Muscle of back (tissue), 11 donors: ENCODE results near the gene ZSWIM8. TPM values are rescaled to one million over a fixed set of nuclear protein-coding genes. Genes with fewer than 3 reads are reported as not detected.
"Not testable (repeated sequence)": the region's sequence is repeated elsewhere in the genome, so short reads cannot be mapped to it uniquely, and the experiment has no call there.

ENCODE experiments used
- DNase-seq, 3 donors: peaks; one replicate each; pipeline versions ENCODE4 v3.0.0 to v3.0.0-alpha.2; 2013
- polyA plus RNA-seq, 10 donors: library from polyadenylated mRNA; unstranded; fragments of 120-200 nt; gene quantifications; one replicate each; pipeline ENCODE4 v1.2.1, GENCODE V29; 2013; ENCODE audit not compliant: insufficient read length in 10 of 10

ZSWIM8 gene
- polyA plus RNA-seq, 10 donors = 53.3 to 85.7 (median 67.2) TPM

- peak in 1 of 3 donors; percentile 94 for DNase-seq
Measured at GRCh38 chr10:73771722-73772280, 13.6 kb upstream of the ZSWIM8 start.

DNA sequence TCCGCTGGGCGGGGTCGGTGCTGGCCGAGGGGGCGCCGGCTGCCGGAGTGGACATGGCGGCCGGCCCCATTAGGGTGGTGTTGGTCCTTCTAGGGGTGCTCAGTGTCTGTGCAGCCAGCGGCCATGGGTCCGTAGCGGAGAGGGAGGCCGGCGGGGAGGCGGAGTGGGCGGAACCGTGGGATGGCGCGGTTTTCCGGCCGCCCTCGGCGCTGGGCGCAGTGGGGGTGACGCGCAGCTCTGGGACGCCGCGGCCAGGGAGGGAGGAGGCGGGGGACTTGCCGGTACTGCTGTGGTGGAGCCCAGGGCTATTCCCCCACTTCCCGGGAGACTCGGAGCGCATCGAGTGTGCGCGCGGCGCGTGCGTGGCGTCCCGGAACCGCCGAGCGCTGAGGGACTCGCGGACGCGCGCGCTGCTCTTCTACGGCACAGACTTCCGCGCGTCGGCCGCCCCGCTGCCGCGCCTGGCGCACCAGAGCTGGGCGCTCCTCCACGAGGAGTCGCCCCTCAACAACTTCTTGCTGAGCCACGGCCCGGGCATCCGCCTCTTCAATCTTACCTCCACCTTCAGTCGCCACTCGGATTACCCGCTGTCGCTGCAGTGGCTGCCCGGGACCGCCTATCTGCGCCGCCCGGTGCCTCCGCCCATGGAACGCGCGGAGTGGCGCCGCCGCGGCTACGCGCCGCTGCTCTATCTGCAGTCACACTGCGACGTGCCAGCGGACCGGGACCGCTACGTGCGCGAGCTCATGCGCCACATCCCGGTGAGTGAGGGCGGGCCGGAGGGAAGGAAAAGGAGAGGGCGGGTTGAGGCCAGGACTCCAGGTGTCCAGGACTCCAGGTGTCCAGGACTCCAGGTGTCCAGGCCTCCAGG lies 12.9 kb upstream of the ZSWIM8 start:
- peak; percentile 85 to 97 (median 86) for DNase-seq

- DNase-seq = peak in 1 of 3 donors; percentile 25
Measured at GRCh38 chr10:73773152-73773879, 12.1 kb upstream of the ZSWIM8 start.

DNA sequence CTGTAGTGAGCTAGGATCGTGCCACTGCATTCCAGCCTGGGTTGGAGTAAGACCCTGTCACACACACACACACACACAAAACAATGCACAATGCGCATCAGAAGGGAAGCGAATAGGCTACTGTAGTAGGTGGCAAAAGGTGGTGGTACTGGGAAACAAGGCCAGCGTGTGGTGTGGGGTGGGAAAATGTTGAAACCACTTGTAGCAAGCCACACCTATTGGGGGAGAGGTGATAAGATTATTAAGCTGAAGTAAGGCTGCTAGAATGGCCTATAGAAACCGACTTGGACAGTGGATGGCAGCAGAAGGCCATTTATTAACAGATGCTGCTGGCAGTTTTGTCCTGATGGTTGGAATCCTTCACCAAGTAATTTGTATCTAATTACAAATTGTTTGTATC lies 10.8 kb upstream of the ZSWIM8 start:
- DNase-seq = no peak

GRCh38 chr10:73779018-73779417 lies 6.4 kb upstream of the ZSWIM8 start:
- DNase-seq = no peak

DNA sequence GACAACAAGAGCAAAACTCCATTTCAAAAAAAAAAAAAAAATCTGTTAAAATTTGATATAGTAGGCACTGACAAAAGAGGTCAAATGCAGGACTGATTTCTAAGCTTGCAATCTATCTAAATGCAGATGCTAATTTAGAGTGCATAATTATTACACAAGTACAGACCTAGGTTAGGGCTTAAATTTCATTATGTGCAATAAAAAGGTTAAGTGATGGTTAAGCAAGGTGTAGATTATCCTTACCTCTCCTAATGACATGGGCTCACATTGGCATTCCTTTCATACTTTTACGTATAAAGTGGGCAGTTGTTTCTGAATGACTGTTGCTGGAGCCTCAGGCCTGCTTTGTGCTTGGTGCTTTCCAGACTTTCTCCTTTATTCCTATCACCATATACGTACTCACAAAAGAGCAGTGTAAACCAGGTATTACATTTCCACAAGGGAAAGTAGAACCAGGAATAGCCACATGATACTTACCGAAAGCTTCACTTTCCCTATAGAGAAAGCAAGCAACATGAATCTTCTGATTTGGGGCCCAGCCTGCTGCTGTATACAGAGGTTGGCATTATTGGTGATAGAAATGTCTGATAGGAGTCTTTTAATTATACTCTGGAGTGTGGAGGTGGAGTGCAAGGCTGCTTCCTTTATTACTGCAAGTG lies 5.7 kb upstream of the ZSWIM8 start:
- DNase-seq = no peak

- DNase-seq = no peak
Measured at GRCh38 chr10:73780301-73780700, 5.1 kb upstream of the ZSWIM8 start.

DNA sequence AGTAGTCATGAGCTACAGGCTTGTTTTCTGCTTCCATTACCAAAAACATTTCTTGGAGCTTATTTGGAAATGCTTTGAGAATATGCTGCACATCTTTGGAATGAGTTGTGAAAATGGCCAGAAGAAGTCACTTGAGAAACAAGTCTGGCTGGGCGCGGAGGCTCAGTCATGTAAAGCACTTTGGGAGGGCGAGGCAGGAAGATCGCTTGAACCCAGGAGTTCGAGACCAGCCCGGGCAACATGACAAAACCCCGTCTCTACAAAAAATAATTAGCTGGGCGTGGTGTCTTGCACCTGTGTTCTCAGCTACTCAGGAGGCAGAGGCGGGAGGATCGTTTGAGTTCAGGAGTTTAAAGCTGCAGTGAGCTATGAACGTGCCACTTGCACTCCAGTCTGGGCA lies 4.4 kb upstream of the ZSWIM8 start:
- DNase-seq = no peak

DNA sequence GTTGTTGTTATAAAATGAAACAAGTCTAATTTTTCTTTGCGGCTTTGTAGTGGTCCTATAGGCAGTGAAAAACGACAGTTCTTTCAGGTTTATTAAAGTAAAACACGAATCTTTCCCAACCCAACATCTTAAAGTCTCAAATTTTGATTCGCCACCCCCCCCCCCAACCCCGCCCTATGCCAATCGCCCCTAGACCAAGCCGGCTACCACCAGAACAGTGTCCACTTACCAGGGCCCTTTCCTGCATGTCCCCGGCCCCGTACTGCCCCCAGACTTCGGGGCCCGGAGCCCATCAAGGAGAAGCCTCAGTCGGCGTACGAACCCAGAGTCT lies 3.9 kb upstream of the ZSWIM8 start:
- DNase-seq = no peak

GRCh38 chr10:73781879-73782748 lies 3.3 kb upstream of the ZSWIM8 start, which contains the start of gene CHCHD1:
TSS of gene CHCHD1 (plus strand) at chr10:73782048. CDS start at chr10:73782076, 28 bp downstream.
- DNase-seq = peak; percentile 87 to 97 (median 95)

- DNase-seq = no peak
Measured at GRCh38 chr10:73782749-73783085, 2.7 kb upstream of the ZSWIM8 start.

DNA sequence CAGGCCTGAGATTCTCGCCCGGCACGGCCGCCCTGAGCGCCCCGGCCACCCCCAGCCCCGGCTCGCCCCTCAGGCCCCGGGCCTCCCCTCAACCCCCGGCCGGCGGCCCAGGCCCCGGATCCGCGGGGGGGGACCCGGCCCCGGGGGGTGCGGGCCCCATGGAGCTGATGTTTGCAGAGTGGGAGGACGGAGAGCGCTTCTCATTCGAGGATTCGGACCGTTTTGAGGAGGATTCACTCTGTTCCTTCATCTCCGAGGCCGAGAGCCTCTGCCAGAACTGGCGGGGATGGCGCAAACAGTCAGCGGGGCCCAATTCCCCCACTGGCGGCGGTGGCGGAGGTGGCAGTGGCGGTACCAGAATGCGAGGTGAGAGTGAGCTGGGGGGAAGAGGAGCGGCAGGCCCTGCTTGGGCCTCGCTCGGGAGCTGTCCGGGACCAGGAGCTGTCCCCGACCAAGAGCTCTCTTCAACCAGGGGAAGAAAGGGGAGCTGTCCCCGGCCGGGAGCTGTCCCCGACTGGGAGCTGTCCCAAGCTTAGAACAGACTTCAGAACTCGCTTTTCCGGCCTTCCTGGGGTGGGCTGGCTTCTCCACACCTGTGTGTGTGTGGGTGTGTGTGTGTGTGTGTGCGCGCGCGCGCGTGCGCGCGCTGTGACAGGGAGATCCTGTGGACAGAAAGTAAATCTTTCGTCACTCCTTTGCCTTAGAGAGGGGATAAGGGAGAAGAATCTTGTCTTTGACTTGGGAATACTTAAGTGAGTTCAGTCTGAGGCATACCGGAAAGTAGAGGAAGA lies 510 bp downstream of the ZSWIM8 start:
- peak in 1 of 3 donors; percentile 19 for DNase-seq

- no peak for DNase-seq
Measured at GRCh38 chr10:73786512-73786885, 1.1 kb downstream of the ZSWIM8 start.

GRCh38 chr10:73787031-73787800 lies 1.8 kb downstream of the ZSWIM8 start:
- DNase-seq = not testable (repeated sequence)

DNA sequence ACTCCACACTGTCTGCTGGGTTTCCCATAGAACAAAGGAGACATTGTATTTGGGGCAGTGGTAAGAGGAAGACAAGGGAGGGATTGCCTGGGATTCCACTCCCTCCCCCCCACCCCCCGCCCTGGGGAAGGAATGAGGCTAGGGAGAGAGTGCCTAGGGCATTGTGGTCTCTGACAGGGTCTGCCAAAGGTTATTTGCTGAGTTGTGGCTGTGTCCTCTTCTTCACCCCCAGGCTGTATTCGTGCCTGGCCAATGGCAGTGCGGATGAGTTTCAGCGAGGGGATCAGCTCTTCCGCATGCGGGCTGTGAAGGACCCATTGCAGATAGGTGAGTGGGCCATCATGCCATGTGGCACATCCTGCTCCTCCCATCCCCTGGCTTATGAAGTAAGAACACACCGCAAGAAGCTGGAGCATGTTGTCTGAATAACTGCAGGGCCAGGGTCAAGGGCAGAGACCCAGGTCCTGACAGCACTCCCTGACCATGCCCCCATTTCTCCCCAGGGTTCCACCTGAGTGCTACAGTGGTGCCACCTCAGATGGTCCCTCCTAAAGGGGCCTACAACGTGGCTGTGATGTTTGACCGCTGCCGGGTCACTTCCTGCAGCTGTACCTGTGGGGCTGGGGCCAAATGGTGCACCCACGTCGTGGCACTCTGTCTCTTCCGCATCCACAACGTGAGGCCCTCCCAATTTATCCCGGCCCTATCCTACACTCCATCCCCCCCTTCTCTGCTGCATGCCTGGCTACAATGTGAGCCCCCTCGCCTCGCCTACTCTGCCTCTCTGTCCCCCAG lies 3.7 kb downstream of the ZSWIM8 start:
- no peak for DNase-seq

- DNase-seq = no peak
Measured at GRCh38 chr10:73789659-73790055, 4.3 kb downstream of the ZSWIM8 start.

DNA sequence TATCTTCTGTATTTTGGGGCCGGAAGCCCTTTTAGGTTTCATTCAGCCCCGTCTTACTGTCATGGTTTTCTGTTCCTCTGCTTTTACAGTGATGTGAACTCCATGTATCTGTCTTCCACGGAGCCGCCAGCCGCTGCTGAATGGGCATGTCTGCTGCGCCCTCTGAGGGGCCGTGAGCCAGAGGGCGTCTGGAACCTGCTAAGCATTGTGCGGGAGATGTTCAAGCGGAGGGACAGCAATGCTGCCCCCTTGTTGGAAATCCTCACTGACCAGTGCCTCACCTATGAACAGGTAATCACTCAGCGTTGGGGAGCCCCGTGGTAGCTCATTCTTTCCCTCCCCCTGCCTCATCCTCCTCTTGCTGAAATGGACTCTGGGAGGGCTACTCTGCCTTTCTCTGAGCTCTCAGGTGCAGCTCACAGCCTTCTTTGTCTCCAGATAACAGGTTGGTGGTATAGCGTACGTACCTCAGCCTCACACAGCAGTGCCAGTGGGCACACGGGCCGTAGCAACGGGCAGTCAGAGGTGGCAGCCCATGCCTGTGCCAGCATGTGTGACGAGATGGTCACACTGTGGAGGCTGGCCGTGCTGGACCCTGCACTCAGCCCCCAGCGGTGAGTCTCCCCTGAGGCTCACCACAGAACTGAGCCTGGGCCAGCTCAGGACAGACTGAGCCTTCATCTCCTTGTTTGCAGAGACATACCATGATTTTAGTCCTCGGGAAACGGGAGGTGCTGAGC lies 5.7 kb downstream of the ZSWIM8 start:
- DNase-seq = no peak

DNA sequence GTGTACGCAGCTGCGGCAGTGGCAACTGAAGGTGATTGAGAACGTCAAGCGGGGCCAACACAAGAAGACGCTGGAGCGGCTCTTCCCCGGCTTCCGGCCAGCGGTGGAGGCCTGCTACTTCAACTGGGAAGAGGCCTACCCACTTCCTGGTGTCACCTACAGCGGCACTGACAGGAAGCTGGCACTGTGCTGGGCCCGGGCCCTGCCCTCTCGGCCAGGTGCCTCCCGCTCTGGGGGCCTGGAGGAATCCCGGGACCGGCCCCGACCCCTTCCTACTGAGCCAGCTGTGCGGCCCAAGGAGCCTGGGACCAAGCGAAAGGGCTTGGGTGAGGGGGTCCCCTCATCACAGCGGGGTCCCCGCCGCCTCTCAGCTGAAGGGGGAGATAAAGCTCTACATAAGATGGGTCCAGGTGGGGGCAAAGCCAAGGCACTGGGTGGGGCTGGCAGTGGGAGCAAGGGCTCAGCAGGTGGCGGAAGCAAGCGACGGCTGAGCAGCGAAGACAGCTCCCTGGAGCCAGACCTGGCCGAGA lies 6.5 kb downstream of the ZSWIM8 start:
- no peak for DNase-seq
